WI38 (cell line): ENCODE data around the gene LNPEP.

Experiments used
- H3K4me3 ChIP-seq: 2 replicates; pipeline ENCODE4 v1.5.1; 2011; ENCODE audit warnings: low read depth, mild to moderate bottlenecking, control low read depth, low read length
- TF ChIP-seq, protein P1 (sequence below): IDR thresholded peaks from 2 replicates; pipeline ENCODE4 v1.5.1; 2012; ENCODE audit warnings: low read depth, mild to moderate bottlenecking, control low read depth, low read length

Gene LNPEP

GRCh38 chr5:97000391-97000790 is 64.5 kb downstream of the LNPEP start:
- H3K4me3 ChIP-seq: no peak overlapping the region
- TF ChIP-seq, protein P1, sequence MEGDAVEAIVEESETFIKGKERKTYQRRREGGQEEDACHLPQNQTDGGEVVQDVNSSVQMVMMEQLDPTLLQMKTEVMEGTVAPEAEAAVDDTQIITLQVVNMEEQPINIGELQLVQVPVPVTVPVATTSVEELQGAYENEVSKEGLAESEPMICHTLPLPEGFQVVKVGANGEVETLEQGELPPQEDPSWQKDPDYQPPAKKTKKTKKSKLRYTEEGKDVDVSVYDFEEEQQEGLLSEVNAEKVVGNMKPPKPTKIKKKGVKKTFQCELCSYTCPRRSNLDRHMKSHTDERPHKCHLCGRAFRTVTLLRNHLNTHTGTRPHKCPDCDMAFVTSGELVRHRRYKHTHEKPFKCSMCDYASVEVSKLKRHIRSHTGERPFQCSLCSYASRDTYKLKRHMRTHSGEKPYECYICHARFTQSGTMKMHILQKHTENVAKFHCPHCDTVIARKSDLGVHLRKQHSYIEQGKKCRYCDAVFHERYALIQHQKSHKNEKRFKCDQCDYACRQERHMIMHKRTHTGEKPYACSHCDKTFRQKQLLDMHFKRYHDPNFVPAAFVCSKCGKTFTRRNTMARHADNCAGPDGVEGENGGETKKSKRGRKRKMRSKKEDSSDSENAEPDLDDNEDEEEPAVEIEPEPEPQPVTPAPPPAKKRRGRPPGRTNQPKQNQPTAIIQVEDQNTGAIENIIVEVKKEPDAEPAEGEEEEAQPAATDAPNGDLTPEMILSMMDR: no peak

DNA sequence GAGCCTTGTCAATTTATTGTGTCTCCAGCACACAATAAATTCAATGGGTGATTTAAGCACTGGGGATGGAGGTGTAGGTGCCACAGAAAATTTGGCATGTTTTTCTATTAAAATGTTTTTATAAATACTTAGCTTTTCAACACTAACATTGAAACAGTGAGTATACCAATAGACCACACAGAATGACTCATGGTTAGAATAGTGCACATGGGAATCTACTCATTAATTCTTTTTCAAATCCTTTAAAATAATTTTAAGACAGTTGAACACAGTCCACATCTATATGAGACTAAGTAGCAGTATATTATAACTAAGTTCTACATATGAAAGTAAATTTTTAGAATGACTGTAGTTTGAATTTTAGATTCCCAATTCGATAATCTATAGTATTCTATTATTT is 67.1 kb downstream of the LNPEP start:
- TF ChIP-seq, protein P1: no peak
- no peak overlapping the region for H3K4me3 ChIP-seq

GRCh38 chr5:97004423-97005060 is 68.7 kb downstream of the LNPEP start:
- no peak overlapping the region for H3K4me3 ChIP-seq
- TF ChIP-seq, protein P1: no peak

GRCh38 chr5:97006454-97007060 is 70.7 kb downstream of the LNPEP start:
- TF ChIP-seq, protein P1: no peak

GRCh38 chr5:97009212-97009898 is 73.5 kb downstream of the LNPEP start:
- TF ChIP-seq, protein P1: no peak
- no peak overlapping the region for H3K4me3 ChIP-seq

More at GRCh38 chr5:97006454-97007060, 70.7 kb downstream of the LNPEP start:
- no peak overlapping the region for H3K4me3 ChIP-seq

DNA sequence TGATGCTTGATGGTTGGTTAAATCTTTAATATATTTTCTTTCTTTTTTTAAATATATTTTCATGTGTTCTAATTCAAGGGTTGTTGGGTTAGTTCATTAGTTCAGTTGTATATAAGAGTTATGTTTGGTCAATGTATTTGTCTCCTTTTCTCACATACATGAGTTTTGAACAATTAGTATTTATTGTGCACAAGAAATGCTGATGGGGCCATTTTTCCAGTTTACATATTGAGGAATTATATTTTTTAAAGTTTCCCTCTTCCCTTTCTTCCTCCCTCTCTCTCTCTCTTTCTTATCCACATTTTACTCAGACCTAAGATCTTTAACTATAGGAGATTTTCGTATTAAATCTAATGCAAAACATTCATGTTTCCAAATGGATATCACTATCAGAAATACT is 74.0 kb downstream of the LNPEP start:
- TF ChIP-seq, protein P1: no peak
- no peak overlapping the region for H3K4me3 ChIP-seq

- TF ChIP-seq, protein P1: no peak
Measured at GRCh38 chr5:97010606-97011005, 74.7 kb downstream of the LNPEP start.

More at GRCh38 chr5:97010606-97011005, 74.7 kb downstream of the LNPEP start:
- no peak overlapping the region for H3K4me3 ChIP-seq
